HG03457 (cell line): ENCODE measurements around the gene EHBP1.

Source experiments
- ATAC-seq: cut with Tn5 transposase; IDR thresholded peaks from one replicate; pipeline ENCODE4 v1.9.1; 2021; ENCODE audit warnings: moderate number of reproducible peaks; ENCODE audit not compliant: unreplicated experiment

Gene EHBP1

DNA sequence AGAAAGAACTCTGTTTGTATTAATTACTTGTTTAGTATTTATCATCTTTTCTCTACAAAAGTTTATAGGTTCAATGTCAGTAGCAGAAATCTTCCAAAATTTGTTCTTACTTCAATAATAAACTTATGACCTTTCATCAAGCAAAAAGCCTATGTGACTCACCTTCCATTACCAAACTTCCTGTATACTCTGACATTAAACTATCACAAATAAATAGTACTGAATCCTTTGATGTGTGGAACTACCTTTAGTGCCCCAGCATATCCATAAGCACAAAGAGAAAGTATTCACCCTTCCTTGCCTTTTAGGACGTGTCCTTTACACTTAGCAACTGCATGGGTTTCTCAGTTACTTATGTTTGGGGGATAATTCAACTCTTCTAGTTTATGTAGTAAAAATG lies 166.0 kb downstream of the EHBP1 start:
- no peak for ATAC-seq

DNA sequence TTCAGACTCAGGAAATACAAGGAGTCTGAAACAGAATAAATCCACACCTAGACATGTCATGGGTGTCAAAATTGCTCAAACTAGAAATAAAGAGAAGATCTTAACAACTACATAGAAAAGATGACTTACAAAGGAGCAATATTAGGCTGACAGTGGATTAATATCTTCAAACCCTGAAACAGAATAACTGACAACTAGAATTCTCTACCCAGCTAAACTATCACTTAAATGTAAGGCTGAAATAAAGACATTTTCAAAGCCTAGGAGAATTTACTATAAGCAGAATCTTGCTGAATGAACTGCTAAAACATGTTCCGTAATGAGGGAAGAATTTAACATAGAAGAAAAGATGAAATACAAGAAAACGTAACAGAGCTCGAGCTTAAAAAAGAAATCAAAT lies 168.1 kb downstream of the EHBP1 start:
- no peak for ATAC-seq

DNA sequence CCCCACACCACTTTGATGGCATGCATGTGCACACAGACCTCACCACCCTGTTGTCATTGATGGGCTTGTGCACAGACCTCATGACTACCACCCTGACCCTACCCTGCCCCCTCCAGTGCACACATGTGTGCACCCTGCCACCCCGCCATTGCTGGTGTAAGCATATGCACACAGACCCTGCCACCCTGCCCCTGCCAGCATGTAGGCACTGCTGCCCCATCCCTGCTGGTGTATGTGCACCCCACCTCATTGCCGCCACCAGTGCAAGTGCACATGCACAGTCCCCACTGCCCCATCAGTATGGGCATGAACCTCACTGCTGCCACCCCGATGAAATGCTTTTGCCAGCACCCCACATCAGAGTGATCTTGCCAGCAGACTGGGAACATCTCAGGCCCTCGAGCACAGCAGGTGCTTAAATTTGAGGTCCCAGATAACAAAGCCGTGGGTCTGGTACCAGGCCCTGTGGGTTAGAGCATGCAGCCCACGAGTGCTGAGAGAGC lies 169.4 kb downstream of the EHBP1 start:
- ATAC-seq = no peak

GRCh38 chr2:62881162-62881795 lies 175.8 kb downstream of the EHBP1 start:
- no peak for ATAC-seq

GRCh38 chr2:62883629-62884028 lies 178.1 kb downstream of the EHBP1 start:
- ATAC-seq = no peak

DNA sequence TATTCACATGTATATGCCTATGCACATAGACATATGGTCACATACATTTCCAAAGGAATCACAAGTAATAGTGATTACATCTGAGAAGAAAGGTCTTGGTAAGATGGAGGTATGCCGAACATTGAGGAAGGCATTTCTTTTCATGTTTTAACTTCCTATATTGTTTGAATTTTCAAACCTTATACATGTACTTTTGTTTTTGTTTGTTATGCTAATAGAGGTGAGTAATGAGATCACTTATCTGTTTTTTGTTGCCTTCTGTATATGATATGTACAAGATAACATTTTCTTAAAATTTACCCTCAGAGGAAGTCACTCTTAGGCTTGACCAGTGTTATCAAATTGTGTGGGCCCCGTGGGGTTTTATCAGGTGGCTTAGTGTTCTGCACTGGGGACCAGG lies 178.6 kb downstream of the EHBP1 start:
- ATAC-seq = no peak

- ATAC-seq = no peak
Measured at GRCh38 chr2:62884514-62884913, 179.0 kb downstream of the EHBP1 start.

GRCh38 chr2:62894966-62895631 lies 189.6 kb downstream of the EHBP1 start:
- ATAC-seq = no peak

GRCh38 chr2:62895632-62896009 lies 190.1 kb downstream of the EHBP1 start:
- no peak for ATAC-seq

- ATAC-seq = no peak
Measured at GRCh38 chr2:62897187-62897827, 191.8 kb downstream of the EHBP1 start.

GRCh38 chr2:62904344-62904743 lies 198.8 kb downstream of the EHBP1 start:
- no peak for ATAC-seq

DNA sequence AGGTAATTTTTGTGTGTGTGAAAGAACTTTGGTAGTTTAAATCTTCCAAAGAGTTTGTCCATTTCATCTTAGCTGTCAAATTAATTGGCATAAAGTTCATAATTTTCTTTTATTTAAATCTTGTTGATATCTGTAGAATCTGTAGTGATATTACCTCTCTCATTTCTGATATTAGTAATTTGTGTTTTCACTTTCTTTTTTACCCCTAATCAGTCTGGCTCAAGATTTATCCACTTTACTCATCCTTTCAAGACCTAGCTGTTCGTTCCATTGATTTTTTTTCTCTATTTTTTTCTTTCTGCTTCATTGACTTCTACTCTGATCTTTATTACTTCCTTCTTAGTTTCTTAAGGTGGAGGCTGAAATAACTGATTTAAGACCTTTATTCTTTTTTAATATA lies 202.6 kb downstream of the EHBP1 start:
- no peak for ATAC-seq

DNA sequence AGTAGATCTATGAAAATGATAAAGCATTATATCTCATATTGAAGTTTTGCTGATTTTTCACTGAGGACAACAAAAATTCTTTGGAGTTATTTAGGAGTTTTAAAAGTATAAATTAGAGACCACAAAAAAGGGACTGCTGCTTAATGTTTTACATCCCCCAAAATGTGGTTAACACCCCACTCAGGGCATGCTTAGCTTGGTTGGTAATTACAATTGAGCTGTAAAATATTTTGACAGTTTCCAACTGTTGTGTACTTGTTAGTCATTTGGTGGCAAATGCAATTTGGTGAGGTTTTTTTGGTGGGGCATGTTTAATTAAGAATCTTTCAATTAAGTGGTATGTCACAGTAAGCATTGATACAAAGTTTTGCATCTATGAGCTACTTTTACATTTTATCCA lies 207.8 kb downstream of the EHBP1 start:
- no peak for ATAC-seq

DNA sequence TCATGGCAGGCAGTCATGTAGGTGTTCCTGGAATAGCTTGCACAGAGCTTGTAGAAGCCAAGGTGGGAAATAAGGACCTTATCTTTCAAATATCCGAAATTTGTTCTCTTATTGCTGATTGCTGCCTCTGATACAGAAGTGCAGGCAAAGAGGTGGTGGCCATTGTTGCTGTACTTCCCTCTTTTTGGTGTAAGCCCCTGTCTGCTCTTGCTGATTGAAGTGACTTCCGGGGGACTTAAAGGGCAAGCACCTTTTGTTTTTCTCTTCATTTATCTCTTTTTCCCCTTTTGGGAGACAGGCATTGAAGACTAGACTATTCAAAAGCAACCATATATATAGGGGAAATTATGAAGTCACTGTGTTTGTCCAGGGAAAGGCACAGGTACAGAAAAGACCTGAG lies 213.5 kb downstream of the EHBP1 start:
- no peak for ATAC-seq

DNA sequence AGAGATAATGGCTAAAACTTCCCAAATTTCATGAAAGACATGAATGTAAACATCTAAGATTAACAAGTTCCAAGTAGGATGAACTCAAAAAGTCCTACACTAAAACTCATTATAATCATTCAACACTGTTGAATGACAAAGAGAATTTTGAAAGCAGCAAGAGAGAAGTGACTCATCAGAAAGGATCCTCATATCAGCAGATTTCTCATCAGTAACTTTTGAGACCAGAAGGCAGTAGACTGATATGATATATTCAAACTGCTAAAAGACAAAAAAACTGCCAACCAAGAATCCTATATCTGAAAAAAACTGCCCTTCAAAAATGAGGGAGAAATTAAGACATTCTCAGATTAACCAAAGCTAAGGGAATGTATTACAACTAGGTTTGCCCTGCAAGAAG lies 214.6 kb downstream of the EHBP1 start:
- ATAC-seq = no peak

GRCh38 chr2:62923242-62923641 lies 217.7 kb downstream of the EHBP1 start:
- no peak for ATAC-seq

- ATAC-seq = no peak
Measured at GRCh38 chr2:62923881-62924280, 218.4 kb downstream of the EHBP1 start.

GRCh38 chr2:62928015-62928414 lies 222.5 kb downstream of the EHBP1 start:
- no peak for ATAC-seq

- no peak for ATAC-seq
Measured at GRCh38 chr2:62931536-62931935, 226.0 kb downstream of the EHBP1 start.

DNA sequence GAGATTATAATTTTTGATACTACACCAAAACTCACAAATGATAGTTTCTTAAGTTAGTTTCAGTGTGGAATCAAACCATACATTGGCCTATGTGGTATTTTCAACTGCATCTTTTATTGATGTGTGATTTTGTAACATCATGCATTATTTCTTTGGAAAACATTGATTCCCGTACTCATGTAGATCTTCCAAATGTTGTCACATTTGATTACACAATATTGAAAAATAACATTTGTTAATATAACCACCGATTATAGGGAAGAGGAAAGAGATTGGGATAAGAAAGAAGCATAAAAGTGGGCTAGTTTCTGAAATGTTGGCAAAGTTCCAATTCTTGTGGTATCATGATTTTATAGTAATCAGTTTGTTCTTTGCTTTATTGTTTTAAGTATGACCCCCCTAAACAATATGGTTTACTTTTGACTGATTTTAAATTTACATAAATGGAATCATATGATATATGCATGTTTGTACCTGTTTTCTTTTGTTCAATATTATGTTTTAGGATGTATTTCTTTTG lies 227.9 kb downstream of the EHBP1 start:
- ATAC-seq = no peak

DNA sequence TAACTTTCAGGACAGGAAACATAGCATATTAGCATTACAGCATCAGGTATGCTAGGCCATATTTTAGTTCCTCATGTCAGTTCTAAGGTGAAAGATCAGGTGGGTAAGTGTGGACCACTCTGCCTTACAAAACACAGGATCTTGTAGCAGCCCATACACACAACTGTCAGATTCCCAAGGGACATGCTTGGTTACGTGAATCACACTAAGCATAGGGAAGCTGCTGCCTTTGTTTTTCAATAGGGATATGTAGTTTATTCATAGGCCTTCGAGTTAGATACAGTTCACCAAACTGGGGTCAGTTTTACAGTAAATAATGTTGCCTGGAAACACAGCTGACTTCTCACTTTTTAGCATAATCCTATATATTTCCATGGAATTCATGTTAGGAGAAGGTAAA lies 229.0 kb downstream of the EHBP1 start:
- ATAC-seq = no peak

DNA sequence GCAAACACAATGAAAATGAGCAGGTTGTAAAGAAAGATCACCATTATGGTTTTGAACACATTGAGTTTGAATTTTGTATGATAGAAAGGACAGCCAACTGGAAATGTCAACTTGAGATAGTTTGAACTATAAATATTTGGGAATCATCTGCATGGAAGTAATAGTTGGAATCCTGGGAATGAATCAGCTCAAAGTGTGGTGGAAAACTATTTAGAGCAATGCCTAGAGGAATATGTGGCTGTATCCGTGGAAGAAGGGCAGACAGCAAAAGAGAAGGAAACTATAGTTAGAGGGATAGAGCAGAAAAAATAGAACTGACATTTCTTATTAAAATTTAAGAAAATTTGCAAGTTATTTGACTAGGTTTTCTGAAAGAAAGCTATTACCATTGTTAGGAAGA lies 232.6 kb downstream of the EHBP1 start:
- ATAC-seq = no peak
